Breast epithelium (tissue), 3 donors: ENCODE results near the gene TMED7.
"Not testable (repeated sequence)": the region's sequence is repeated elsewhere in the genome, so short reads cannot be mapped to it uniquely, and the experiment has no call there.

Source experiments
- POLR2A ChIP-seq: fragments of 450-650 bp; IDR thresholded peaks from one replicate; pipeline ENCODE4 v1.6.1; 2016; ENCODE audit warnings: antibody characterized with exemption, mild to moderate bottlenecking, moderate library complexity
- POLR2AphosphoS5 ChIP-seq, 3 donors: sonication (generic); formaldehyde crosslinking; IDR thresholded peaks; one replicate each; pipeline ENCODE4 v1.6.1; 2017; ENCODE audit warnings: antibody characterized with exemption in 3 of 3
- TF ChIP-seq, protein P1 (sequence below), 3 donors: fragments of 450-650 bp; IDR thresholded peaks; one replicate each; pipeline ENCODE4 v1.5.1; 2016 to 2017; ENCODE audit warnings: antibody characterized with exemption in 3 of 3, mild to moderate bottlenecking in 3 of 3, moderate library complexity in 3 of 3

DNA sequence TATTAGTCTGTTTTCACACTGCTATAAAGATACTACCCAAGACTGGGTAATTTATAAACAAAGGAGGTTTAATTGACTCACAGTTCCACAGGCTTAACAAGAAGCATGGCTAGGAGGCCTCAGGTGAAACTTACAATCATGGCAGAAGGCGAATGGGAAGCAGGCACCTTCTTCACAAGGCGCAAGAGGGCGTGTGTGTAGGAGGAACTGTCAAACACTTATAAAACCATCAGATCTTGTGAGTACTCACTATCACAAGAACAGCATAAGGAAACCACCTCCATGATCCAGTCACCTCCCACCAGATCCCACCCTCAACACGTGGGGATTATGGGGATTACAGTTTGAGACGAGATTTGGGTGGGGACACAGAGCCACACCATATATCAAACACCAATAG, 19.6 kb upstream of the TMED7 start:
- TF ChIP-seq, protein P1, sequence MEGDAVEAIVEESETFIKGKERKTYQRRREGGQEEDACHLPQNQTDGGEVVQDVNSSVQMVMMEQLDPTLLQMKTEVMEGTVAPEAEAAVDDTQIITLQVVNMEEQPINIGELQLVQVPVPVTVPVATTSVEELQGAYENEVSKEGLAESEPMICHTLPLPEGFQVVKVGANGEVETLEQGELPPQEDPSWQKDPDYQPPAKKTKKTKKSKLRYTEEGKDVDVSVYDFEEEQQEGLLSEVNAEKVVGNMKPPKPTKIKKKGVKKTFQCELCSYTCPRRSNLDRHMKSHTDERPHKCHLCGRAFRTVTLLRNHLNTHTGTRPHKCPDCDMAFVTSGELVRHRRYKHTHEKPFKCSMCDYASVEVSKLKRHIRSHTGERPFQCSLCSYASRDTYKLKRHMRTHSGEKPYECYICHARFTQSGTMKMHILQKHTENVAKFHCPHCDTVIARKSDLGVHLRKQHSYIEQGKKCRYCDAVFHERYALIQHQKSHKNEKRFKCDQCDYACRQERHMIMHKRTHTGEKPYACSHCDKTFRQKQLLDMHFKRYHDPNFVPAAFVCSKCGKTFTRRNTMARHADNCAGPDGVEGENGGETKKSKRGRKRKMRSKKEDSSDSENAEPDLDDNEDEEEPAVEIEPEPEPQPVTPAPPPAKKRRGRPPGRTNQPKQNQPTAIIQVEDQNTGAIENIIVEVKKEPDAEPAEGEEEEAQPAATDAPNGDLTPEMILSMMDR (IDR thresholded peaks at IDR 0.05): not testable (repeated sequence)
- not testable (repeated sequence) for TF ChIP-seq POLR2AphosphoS5 (IDR thresholded peaks at IDR 0.05); POLR2A
